ENCODE measurements around the gene MSL1.
A peak's percentile ranks its signal among the peaks of the same experiment; 100 is the strongest.

Gene MSL1

GRCh38 chr17:40177275-40177874 lies 55.6 kb downstream of the MSL1 start, which contains the start of gene RAPGEFL1:
Gene RAPGEFL1, plus strand, starts transcription at chr17:40177470. Its CDS starts 392 bp downstream, at chr17:40177862.
- DNase-seq = peak; percentile 62

- no peak for DNase-seq
These were observed 56.3 kb downstream of the MSL1 start for GRCh38 chr17:40178021-40178601.

- no peak for DNase-seq
These were observed 56.9 kb downstream of the MSL1 start for GRCh38 chr17:40178660-40179059.

- DNase-seq = peak; percentile 79
These were observed 58.3 kb downstream of the MSL1 start for GRCh38 chr17:40179923-40180659.

- DNase-seq = no peak
These were observed 58.9 kb downstream of the MSL1 start for GRCh38 chr17:40180694-40181093.

GRCh38 chr17:40181205-40181604 lies 59.4 kb downstream of the MSL1 start:
- no peak for DNase-seq

- no peak for DNase-seq
These were observed 60.8 kb downstream of the MSL1 start for GRCh38 chr17:40182606-40183005.

All from fibroblast of skin of scalp (primary cell).